Measurements from ENCODE around the gene LRRC74A. TPM values are rescaled to one million over a fixed set of nuclear protein-coding genes. Genes with fewer than 3 reads are reported as not detected.

The LRRC74A gene
- not detected for total RNA-seq

DNA sequence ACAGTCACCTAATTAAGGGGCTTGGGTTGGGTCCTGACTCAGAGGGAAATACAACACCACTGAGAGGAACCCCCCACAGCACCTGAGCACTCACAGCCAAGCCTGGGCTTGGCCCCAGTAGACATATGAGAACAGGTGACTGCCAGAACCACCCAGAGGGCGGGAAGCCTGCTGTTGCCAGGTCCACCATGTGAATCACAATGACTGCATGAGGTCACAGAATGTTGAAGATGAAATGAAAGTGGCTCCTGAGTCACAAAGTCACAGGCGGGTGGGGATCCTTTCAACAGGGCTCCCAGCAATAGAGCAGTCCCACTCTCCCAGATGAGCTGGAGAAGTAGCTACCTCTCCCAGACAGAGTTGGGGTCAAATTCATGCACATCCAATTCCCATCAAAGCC, at the start of gene LRRC74A:
Gene LRRC74A (plus strand): TSS at position 287 of the 400 bp plus-strand sequence. CDS start 290 bp downstream, outside the sequence.
- TF ChIP-seq CTCF (IDR thresholded peaks at IDR 0.05): no peak
- Histone ChIP-seq H3K27me3 (replicated peaks; ENCODE audit: insufficient read depth) (no peaks in the 10 kb centered on the region), H3K9me3 (no peaks in the 10 kb centered on the region), H3K36me3 (no peaks in the 10 kb centered on the region), H3K4me3 (no peak within 1 kb of the TSS), H3K27ac (no peak within 1 kb of the TSS), H3K4me1 (ENCODE audit: control insufficient read depth in 1 of 2, low read depth in 2 of 2) (peaks cover 0 to 7% of the 10 kb centered on the region in 2 donors)
- ATAC-seq (ENCODE audit: insufficient number of reproducible peaks, low FRiP score, low read depth) (no peak), DNase-seq (ENCODE audit: low spot score) (no peak)

- no peak for ATAC-seq (ENCODE audit: insufficient number of reproducible peaks, low FRiP score, low read depth)
- Histone ChIP-seq H3K36me3 (peaks cover 20% of the 10 kb centered on the region), H3K27me3 (replicated peaks; ENCODE audit: insufficient read depth) (no peaks in the 10 kb centered on the region), H3K9me3 (no peaks in the 10 kb centered on the region), H3K4me1 (ENCODE audit: control insufficient read depth in 1 of 2, low read depth in 2 of 2) (peaks cover 20 to 45% of the 10 kb centered on the region in 2 donors), H3K4me3 (no peak overlapping the region), H3K27ac (no peak overlapping the region)
- no peak for TF ChIP-seq CTCF (IDR thresholded peaks at IDR 0.05)
- DNase-seq (ENCODE audit: low spot score): no peak
These were observed 49.6 kb upstream of the LRRC74A start for GRCh38 chr14:76776428-76777251.

GRCh38 chr14:76777721-76778120, 48.5 kb upstream of the LRRC74A start:
- Histone ChIP-seq H3K36me3 (peaks cover 20% of the 10 kb centered on the region), H3K4me1 (ENCODE audit: control insufficient read depth in 1 of 2, low read depth in 2 of 2) (peaks cover 19 to 45% of the 10 kb centered on the region in 2 donors), H3K27me3 (replicated peaks; ENCODE audit: insufficient read depth) (no peaks in the 10 kb centered on the region), H3K9me3 (no peaks in the 10 kb centered on the region), H3K27ac (no peak overlapping the region), H3K4me3 (no peak overlapping the region)
- DNase-seq (ENCODE audit: low spot score) (no peak), ATAC-seq (ENCODE audit: insufficient number of reproducible peaks, low FRiP score, low read depth) (no peak)
- no peak for TF ChIP-seq CTCF (IDR thresholded peaks at IDR 0.05)

GRCh38 chr14:76778546-76779215, 47.5 kb upstream of the LRRC74A start:
- Histone ChIP-seq H3K4me1 (ENCODE audit: control insufficient read depth in 1 of 2, low read depth in 2 of 2) (peaks cover 13 to 44% of the 10 kb centered on the region in 2 donors), H3K27me3 (replicated peaks; ENCODE audit: insufficient read depth) (no peaks in the 10 kb centered on the region), H3K9me3 (no peaks in the 10 kb centered on the region), H3K27ac (no peak overlapping the region), H3K4me3 (no peak overlapping the region), H3K36me3 (peaks cover 20% of the 10 kb centered on the region)
- TF ChIP-seq CTCF (IDR thresholded peaks at IDR 0.05): no peak
- DNase-seq (ENCODE audit: low spot score): no peak
- ATAC-seq (ENCODE audit: insufficient number of reproducible peaks, low FRiP score, low read depth): no peak

All from thoracic aorta (tissue), 2 donors.